ENCODE measurements around the gene RPS19. TPM values are rescaled to one million over a fixed set of nuclear protein-coding genes. Genes with fewer than 3 reads are reported as not detected.

Gene RPS19
- polyA plus RNA-seq, 6 donors from 2014 or later = 4,276 to 8,441 (median 6,198) TPM

- Mint-ChIP-seq H3K4me3 (no peak overlapping the region), H3K4me1 (no peaks in the 10 kb centered on the region), H3K27me3 (peaks cover 4 to 20% (median 20%) of the 10 kb centered on the region in 3 donors), H3K27ac (no peak overlapping the region), H3K36me3 (peaks cover 0 to 12% of the 10 kb centered on the region in 2 donors), H3K9me3 (peaks cover 0 to 9% (median 2%) of the 10 kb centered on the region in 7 donors)
- DNase-seq (no peak), ATAC-seq (ENCODE audit: low read depth in 2 of 2) (no peak)
These were observed 14.9 kb upstream of the RPS19 start for GRCh38 chr19:41845051-41845590.

GRCh38 chr19:41847351-41848105, 12.5 kb upstream of the RPS19 start:
- ATAC-seq (ENCODE audit: low read depth in 2 of 2) (no peak), DNase-seq (no peak)
- no peak overlapping the region for H3K27ac Mint-ChIP-seq
- H3K9me3 Mint-ChIP-seq = peaks cover 0 to 9% (median 2%) of the 10 kb centered on the region in 7 donors
- H3K4me3 Mint-ChIP-seq = no peak overlapping the region
- H3K4me1 Mint-ChIP-seq = no peaks in the 10 kb centered on the region
- H3K36me3 Mint-ChIP-seq = peaks cover 0 to 12% of the 10 kb centered on the region in 2 donors
- H3K27me3 Mint-ChIP-seq = peaks cover 4 to 35% (median 30%) of the 10 kb centered on the region in 3 donors

GRCh38 chr19:41848666-41849065, 11.4 kb upstream of the RPS19 start:
- Mint-ChIP-seq H3K4me1 (no peaks in the 10 kb centered on the region), H3K27me3 (peaks cover 4 to 31% (median 27%) of the 10 kb centered on the region in 3 donors), H3K27ac (peak overlapping the region in 2 of 6 donors; percentile 24 to 55), H3K36me3 (peaks cover 0 to 9% of the 10 kb centered on the region in 2 donors), H3K9me3 (peaks cover 0 to 8% (median 2%) of the 10 kb centered on the region in 7 donors), H3K4me3 (no peak overlapping the region)
- DNase-seq (no peak), ATAC-seq (ENCODE audit: low read depth in 2 of 2) (no peak)

- H3K27me3 Mint-ChIP-seq = peaks cover 4 to 27% (median 23%) of the 10 kb centered on the region in 3 donors
- H3K9me3 Mint-ChIP-seq = peaks cover 0 to 4% (median 2%) of the 10 kb centered on the region in 7 donors
- H3K4me3 Mint-ChIP-seq = no peak overlapping the region
- DNase-seq = no peak
- ATAC-seq (ENCODE audit: low read depth in 2 of 2) = no peak
- no peaks in the 10 kb centered on the region for H3K4me1 Mint-ChIP-seq
- H3K36me3 Mint-ChIP-seq = peaks cover 0 to 5% of the 10 kb centered on the region in 2 donors
- no peak overlapping the region for H3K27ac Mint-ChIP-seq
These were observed 11.0 kb upstream of the RPS19 start for GRCh38 chr19:41849067-41849466.

- Mint-ChIP-seq H3K4me1 (no peaks in the 10 kb centered on the region), H3K27ac (no peak overlapping the region), H3K9me3 (no peaks in the 10 kb centered on the region), H3K36me3 (no peaks in the 10 kb centered on the region), H3K4me3 (no peak overlapping the region), H3K27me3 (peaks cover 4 to 23% (median 18%) of the 10 kb centered on the region in 3 donors)
- ATAC-seq (ENCODE audit: low read depth in 2 of 2) (no peak), DNase-seq (no peak)
These were observed 9.7 kb upstream of the RPS19 start for GRCh38 chr19:41850381-41850780.

GRCh38 chr19:41851456-41851855, 8.6 kb upstream of the RPS19 start:
- peak overlapping the region in 1 of 6 donors; percentile 23 for H3K27ac Mint-ChIP-seq

GRCh38 chr19:41853344-41853743, 6.7 kb upstream of the RPS19 start:
- H3K4me1 Mint-ChIP-seq = no peaks in the 10 kb centered on the region
- peaks cover 4 to 23% (median 10%) of the 10 kb centered on the region in 3 donors for H3K27me3 Mint-ChIP-seq
- H3K27ac Mint-ChIP-seq = no peak overlapping the region
- no peaks in the 10 kb centered on the region for H3K36me3 Mint-ChIP-seq
- no peaks in the 10 kb centered on the region for H3K9me3 Mint-ChIP-seq
- ATAC-seq (ENCODE audit: low read depth in 2 of 2) (no peak), DNase-seq (no peak)
- H3K4me3 Mint-ChIP-seq = peak overlapping the region in 1 of 8 donors; percentile 51

More at GRCh38 chr19:41851456-41851855, 8.6 kb upstream of the RPS19 start:
- Mint-ChIP-seq H3K4me3 (no peak overlapping the region), H3K9me3 (no peaks in the 10 kb centered on the region), H3K27me3 (peaks cover 4 to 23% (median 10%) of the 10 kb centered on the region in 3 donors), H3K4me1 (no peaks in the 10 kb centered on the region), H3K36me3 (no peaks in the 10 kb centered on the region)
- DNase-seq (no peak), ATAC-seq (ENCODE audit: low read depth in 2 of 2) (no peak)

- Mint-ChIP-seq H3K27ac (no peak overlapping the region), H3K4me3 (peak overlapping the region in 1 of 8 donors; percentile 51), H3K27me3 (peaks cover 4 to 21% (median 10%) of the 10 kb centered on the region in 3 donors)
These were observed 6.3 kb upstream of the RPS19 start for GRCh38 chr19:41853768-41854167.

GRCh38 chr19:41859213-41859617, 840 bp upstream of the RPS19 start:
- no peaks in the 10 kb centered on the region for H3K27me3 Mint-ChIP-seq

More at GRCh38 chr19:41853768-41854167, 6.3 kb upstream of the RPS19 start:
- no peaks in the 10 kb centered on the region for H3K36me3 Mint-ChIP-seq
- DNase-seq (no peak), ATAC-seq (ENCODE audit: low read depth in 2 of 2) (peak in 1 of 2 donors; percentile 20)
- H3K4me1 Mint-ChIP-seq = no peaks in the 10 kb centered on the region
- no peaks in the 10 kb centered on the region for H3K9me3 Mint-ChIP-seq

GRCh38 chr19:41860419-41861115, 512 bp downstream of the RPS19 start:
- peak overlapping the region; percentile 85 to 99 (median 92) for H3K4me3 Mint-ChIP-seq
- ATAC-seq (ENCODE audit: low read depth in 2 of 2) = no peak
- no peaks in the 10 kb centered on the region for H3K9me3 Mint-ChIP-seq
- no peak for DNase-seq
- H3K4me1 Mint-ChIP-seq = peaks cover 31 to 58% (median 44%) of the 10 kb centered on the region in 3 donors
- no peaks in the 10 kb centered on the region for H3K27me3 Mint-ChIP-seq
- H3K36me3 Mint-ChIP-seq = peaks cover 4 to 14% of the 10 kb centered on the region in 2 donors
- H3K27ac Mint-ChIP-seq = peak overlapping the region; percentile 85 to 98 (median 94)

More at GRCh38 chr19:41859213-41859617, 840 bp upstream of the RPS19 start:
- DNase-seq = no peak
- peaks cover 29 to 48% (median 39%) of the 10 kb centered on the region in 3 donors for H3K4me1 Mint-ChIP-seq
- H3K9me3 Mint-ChIP-seq = no peaks in the 10 kb centered on the region
- peak overlapping the region in 5 of 6 donors; percentile 92 to 98 (median 97) for H3K27ac Mint-ChIP-seq
- peaks cover 3 to 11% of the 10 kb centered on the region in 2 donors for H3K36me3 Mint-ChIP-seq
- no peak for ATAC-seq (ENCODE audit: low read depth in 2 of 2)
- H3K4me3 Mint-ChIP-seq = peak overlapping the region; percentile 85 to 99 (median 94)

GRCh38 chr19:41861116-41861768, 1.2 kb downstream of the RPS19 start:
- Mint-ChIP-seq H3K4me1 (peaks cover 32 to 64% (median 46%) of the 10 kb centered on the region in 3 donors), H3K27me3 (no peaks in the 10 kb centered on the region)
- ATAC-seq (ENCODE audit: low read depth in 2 of 2) = no peak

GRCh38 chr19:41861846-41862245, 1.8 kb downstream of the RPS19 start:
- Mint-ChIP-seq H3K4me1 (peaks cover 34 to 70% (median 50%) of the 10 kb centered on the region in 3 donors), H3K27ac (peak overlapping the region in 3 of 6 donors; percentile 88 to 95 (median 92)), H3K9me3 (no peaks in the 10 kb centered on the region), H3K36me3 (peaks cover 4 to 14% of the 10 kb centered on the region in 2 donors), H3K27me3 (no peaks in the 10 kb centered on the region), H3K4me3 (peak overlapping the region; percentile 85 to 99 (median 92))
- ATAC-seq (ENCODE audit: low read depth in 2 of 2) = no peak
- no peak for DNase-seq

More at GRCh38 chr19:41861116-41861768, 1.2 kb downstream of the RPS19 start:
- peak overlapping the region; percentile 85 to 99 (median 92) for H3K4me3 Mint-ChIP-seq
- H3K36me3 Mint-ChIP-seq = peaks cover 4 to 14% of the 10 kb centered on the region in 2 donors
- DNase-seq = no peak
- no peaks in the 10 kb centered on the region for H3K9me3 Mint-ChIP-seq
- peak overlapping the region in 5 of 6 donors; percentile 85 to 98 (median 95) for H3K27ac Mint-ChIP-seq

All from naive B cell (primary cell).